PC-9 (cell line): ENCODE measurements around the gene CNOT10. TPM values are rescaled to one million over a fixed set of nuclear protein-coding genes. Genes with fewer than 3 reads are reported as not detected.

Source experiments
- BruUV-seq: library from RNA; stranded (reverse); fragments of 400-500 nt; replicated peaks from 2 replicates; lab custom pipeline; 2021; lab: Mats Ljungman, UMichigan
- CTCF ChIA-PET: fragments of 300-600 bp; sonication (Branson Sonifier 250); formaldehyde crosslinking; loops from one replicate; lab custom pipeline; 2022; ENCODE audit warnings: antibody characterized with exemption; lab: Charles Lee
- POLR2A ChIA-PET: fragments of 300-600 bp; sonication (Branson Sonifier 250); formaldehyde crosslinking; loops from one replicate; lab custom pipeline; 2022; ENCODE audit warnings: antibody characterized with exemption; ENCODE audit not compliant: unreplicated experiment; lab: Charles Lee
- DNase-seq, 2 experiments: peaks; one replicate each; pipeline versions ENCODE4 v3.0.0 to v3.0.0-alpha.2; 2015 to 2022; ENCODE audit warnings: mixed read lengths in 1 of 2
- H2AFZ ChIP-seq: fragments of 200-600 bp; sonication (generic); 2 replicates; pipeline ENCODE4 v1.8.1; 2017; ENCODE audit warnings: antibody characterized with exemption
- H3F3A ChIP-seq: fragments of 200-600 bp; sonication (generic); 2 replicates; pipeline ENCODE4 v1.8.1; 2017; ENCODE audit warnings: antibody characterized with exemption, mild to moderate bottlenecking, low read depth; ENCODE audit not compliant: insufficient read depth
- H3K27ac ChIP-seq: fragments of 200-600 bp; sonication (generic); 2 replicates; pipeline ENCODE4 v1.6.1; 2016; ENCODE audit warnings: mixed run types
- H3K27me3 ChIP-seq: fragments of 200-600 bp; sonication (generic); 2 replicates; pipeline ENCODE4 v1.6.1; 2016; ENCODE audit warnings: low read depth, mixed run types; ENCODE audit not compliant: insufficient read depth
- H3K36me3 ChIP-seq: fragments of 200-600 bp; sonication (generic); 2 replicates; pipeline ENCODE4 v1.6.1; 2016; ENCODE audit warnings: low read depth, mixed run types
- H3K4me1 ChIP-seq: fragments of 200-600 bp; sonication (generic); replicated peaks from 2 replicates; pipeline ENCODE4 v1.6.1; 2016; ENCODE audit warnings: mixed run types; ENCODE audit not compliant: insufficient read depth
- H3K4me2 ChIP-seq: fragments of 200-600 bp; sonication (generic); 2 replicates; pipeline ENCODE4 v1.6.1; 2017; ENCODE audit warnings: mixed run types
- H3K4me3 ChIP-seq: fragments of 200-600 bp; sonication (generic); 2 replicates; pipeline ENCODE4 v1.6.1; 2016; ENCODE audit warnings: mixed run types
- H3K79me2 ChIP-seq: fragments of 200-600 bp; sonication (generic); 2 replicates; pipeline ENCODE4 v1.6.1; 2017; ENCODE audit warnings: low read depth, mixed run types
- H3K9me2 ChIP-seq: fragments of 200-600 bp; sonication (generic); 2 replicates; pipeline ENCODE4 v1.8.1; 2017; ENCODE audit warnings: mild to moderate bottlenecking; ENCODE audit not compliant: insufficient read depth
- H3K9me3 ChIP-seq: fragments of 200-600 bp; sonication (generic); 2 replicates; pipeline ENCODE4 v1.8.1; 2016; ENCODE audit warnings: low read depth; ENCODE audit not compliant: insufficient read depth
- H4K20me1 ChIP-seq: fragments of 200-600 bp; sonication (generic); 2 replicates; pipeline ENCODE4 v1.8.1; 2017; ENCODE audit not compliant: insufficient read depth
- EZH2 ChIP-seq: fragments of 200-600 bp; sonication (generic); IDR thresholded peaks from 2 replicates; pipeline ENCODE4 v1.8.0; 2017; ENCODE audit warnings: antibody characterized with exemption, low read depth
- intact Hi-C: fragments of 100-400 bp; cut with micrococcal nuclease; formaldehyde crosslinking; loops from one replicate; pipeline ENCODE4 v1.10.0; 2022; ENCODE audit not compliant: unreplicated experiment
- total RNA-seq: library from RNA; stranded (reverse); gene quantifications from 2 replicates; pipeline ENCODE4 v1.2.3, GENCODE V29; 2021
- TF ChIP-seq, protein P1 (sequence below): fragments of 200-600 bp; sonication (generic); conservative IDR thresholded peaks from 2 replicates; pipeline ENCODE4 v1.6.1; 2017; ENCODE audit warnings: mixed run types, antibody characterized with exemption, mild to moderate bottlenecking, moderate library complexity

CNOT10 gene
- total RNA-seq, 1 experiment from 2014 or later, result 43.7 TPM

DNA sequence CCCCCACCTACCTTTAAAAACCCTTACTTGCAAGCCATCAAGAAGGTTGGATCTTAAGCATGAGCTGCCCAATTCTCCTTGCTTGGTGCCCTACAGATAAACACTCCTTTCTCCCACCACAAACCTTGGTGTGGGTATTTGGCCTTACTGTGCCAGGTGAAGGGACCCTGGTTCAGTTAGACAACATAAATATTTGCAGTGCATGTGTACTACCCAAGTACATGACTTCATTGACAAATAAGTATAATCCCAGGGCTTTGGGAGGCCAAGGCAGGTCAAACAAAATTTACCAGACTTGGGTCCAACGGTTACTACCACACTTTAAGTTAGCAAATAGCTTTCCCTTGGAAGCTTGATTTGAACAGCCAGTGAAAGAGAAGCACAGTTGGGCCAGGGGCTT, 9.3 kb upstream of the CNOT10 start:
- POLR2A ChIA-PET, result no interaction called here
- Histone ChIP-seq H2AFZ (no peak overlapping the region), H3K27ac (no peak overlapping the region), H3K36me3 (no peaks in the 10 kb centered on the region), H3K9me3 (no peaks in the 10 kb centered on the region), H3K9me2 (no peaks in the 10 kb centered on the region), H4K20me1 (no peaks in the 10 kb centered on the region), H3K27me3 (no peaks in the 10 kb centered on the region), H3K79me2 (no peaks in the 10 kb centered on the region), H3K4me2 (no peak overlapping the region), H3F3A (no peaks in the 10 kb centered on the region), H3K4me3 (no peak overlapping the region), H3K4me1 (no peaks in the 10 kb centered on the region)
- no peak for TF ChIP-seq EZH2
- TF ChIP-seq, protein P1, sequence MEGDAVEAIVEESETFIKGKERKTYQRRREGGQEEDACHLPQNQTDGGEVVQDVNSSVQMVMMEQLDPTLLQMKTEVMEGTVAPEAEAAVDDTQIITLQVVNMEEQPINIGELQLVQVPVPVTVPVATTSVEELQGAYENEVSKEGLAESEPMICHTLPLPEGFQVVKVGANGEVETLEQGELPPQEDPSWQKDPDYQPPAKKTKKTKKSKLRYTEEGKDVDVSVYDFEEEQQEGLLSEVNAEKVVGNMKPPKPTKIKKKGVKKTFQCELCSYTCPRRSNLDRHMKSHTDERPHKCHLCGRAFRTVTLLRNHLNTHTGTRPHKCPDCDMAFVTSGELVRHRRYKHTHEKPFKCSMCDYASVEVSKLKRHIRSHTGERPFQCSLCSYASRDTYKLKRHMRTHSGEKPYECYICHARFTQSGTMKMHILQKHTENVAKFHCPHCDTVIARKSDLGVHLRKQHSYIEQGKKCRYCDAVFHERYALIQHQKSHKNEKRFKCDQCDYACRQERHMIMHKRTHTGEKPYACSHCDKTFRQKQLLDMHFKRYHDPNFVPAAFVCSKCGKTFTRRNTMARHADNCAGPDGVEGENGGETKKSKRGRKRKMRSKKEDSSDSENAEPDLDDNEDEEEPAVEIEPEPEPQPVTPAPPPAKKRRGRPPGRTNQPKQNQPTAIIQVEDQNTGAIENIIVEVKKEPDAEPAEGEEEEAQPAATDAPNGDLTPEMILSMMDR, result no peak
- DNase-seq, result no peak
- CTCF ChIA-PET, result interaction anchor here (0.6 kb wide), 1 partner anchor 165 kb away, joined by 3 read pairs; no protein-coding TSS in a partner anchor
- no TSS peak for BruUV-seq
- intact Hi-C loops, result no loop called here

GRCh38 chr3:32681811-32682210, 3.2 kb upstream of the CNOT10 start:
- Histone ChIP-seq H2AFZ (no peak overlapping the region), H3K4me3 (no peak overlapping the region), H3K27ac (no peak overlapping the region), H4K20me1 (no peaks in the 10 kb centered on the region), H3K9me2 (no peaks in the 10 kb centered on the region), H3F3A (no peaks in the 10 kb centered on the region), H3K4me2 (no peak overlapping the region), H3K4me1 (0 out of 2 replicates have a peak, but pooled peaks cover 7% of the 10 kb centered on the region), H3K9me3 (no peaks in the 10 kb centered on the region), H3K27me3 (no peaks in the 10 kb centered on the region), H3K79me2 (peaks cover 17% of the 10 kb centered on the region), H3K36me3 (no peaks in the 10 kb centered on the region)
- TF ChIP-seq EZH2, result no peak
- TF ChIP-seq, protein P1, result no peak
- intact Hi-C loops, result no loop called here
- no peak for DNase-seq
- BruUV-seq, result no TSS peak
- ChIA-PET CTCF (no interaction called here), POLR2A (no interaction called here)

GRCh38 chr3:32684029-32684799, 774 bp upstream of the CNOT10 start:
- Histone ChIP-seq H4K20me1 (no peaks in the 10 kb centered on the region), H3K9me2 (no peaks in the 10 kb centered on the region), H3K27me3 (no peaks in the 10 kb centered on the region), H3K36me3 (no peaks in the 10 kb centered on the region), H2AFZ (peak overlapping the region; percentile 87), H3K27ac (peak overlapping the region; percentile 47), H3F3A (no peaks in the 10 kb centered on the region), H3K9me3 (no peaks in the 10 kb centered on the region), H3K4me2 (peak overlapping the region; percentile 75), H3K4me3 (peak overlapping the region; percentile 67), H3K4me1 (0 out of 2 replicates have a peak, but pooled peaks cover 9% of the 10 kb centered on the region), H3K79me2 (peaks cover 32% of the 10 kb centered on the region)
- TF ChIP-seq, protein P1, result no peak
- TF ChIP-seq EZH2, result no peak
- ChIA-PET POLR2A (no interaction called here), CTCF (no interaction called here)
- no peak for DNase-seq
- intact Hi-C loops, result no loop called here
- no TSS peak for BruUV-seq
